Stimulated activated CD4-positive, alpha-beta T cell treated with anti-CD3 and anti-CD28 coated beads, TNF-alpha, amount 100 ng/mL, for 24 hours (primary cell): ENCODE measurements around the gene AHRR.
A peak's percentile ranks its signal among the peaks of the same experiment; 100 is the strongest.
"Not testable (repeated sequence)": the region's sequence is repeated elsewhere in the genome, so short reads cannot be mapped to it uniquely, and the experiment has no call there.

Experiments used
- DNase-seq, 3 experiments: peaks; one replicate each; pipeline ENCODE4 v3.0.0-alpha.2; 2020; ENCODE audit warnings: low read depth in 3 of 3

The AHRR gene

GRCh38 chr5:321230-321725, at the start of gene AHRR:
Gene AHRR (plus strand): TSS chr5:321714. CDS start chr5:343903, 22,189 bp downstream.
- DNase-seq: peak in 1 of 3 experiments; percentile 62

GRCh38 chr5:271828-272167, 49.7 kb upstream of the AHRR start:
- not testable (repeated sequence) for DNase-seq

- DNase-seq: not testable (repeated sequence)
These were observed 48.4 kb upstream of the AHRR start for GRCh38 chr5:273091-273490.

- DNase-seq: not testable (repeated sequence)
These were observed 48.0 kb upstream of the AHRR start for GRCh38 chr5:273491-273890.

GRCh38 chr5:274346-274745, 47.2 kb upstream of the AHRR start:
- DNase-seq: not testable (repeated sequence)

GRCh38 chr5:278646-279045, 42.9 kb upstream of the AHRR start:
- DNase-seq: no peak

GRCh38 chr5:279051-279665, 42.4 kb upstream of the AHRR start:
- DNase-seq: not testable (repeated sequence)

- no peak for DNase-seq
These were observed 35.4 kb upstream of the AHRR start for GRCh38 chr5:285991-286557.

- not testable (repeated sequence) for DNase-seq
These were observed 31.3 kb upstream of the AHRR start for GRCh38 chr5:290200-290599.

DNA sequence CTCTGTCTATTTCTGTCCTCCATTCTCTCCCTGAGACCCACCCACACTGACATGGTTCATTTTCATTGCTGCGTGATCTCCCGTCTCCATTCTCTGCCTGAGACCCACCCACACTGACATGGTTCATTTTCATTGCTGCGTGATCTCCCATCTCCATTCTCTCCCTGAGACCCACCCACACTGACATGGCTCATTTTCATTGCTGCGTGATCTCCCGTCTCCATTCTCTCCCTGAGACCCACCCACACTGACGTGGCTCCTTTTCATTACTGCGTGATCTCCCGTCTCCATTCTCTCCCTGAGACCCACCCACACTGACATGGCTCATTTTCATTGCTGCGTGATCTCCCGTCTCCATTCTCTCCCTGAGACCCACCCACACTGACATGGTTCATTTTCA, 30.2 kb upstream of the AHRR start:
- not testable (repeated sequence) for DNase-seq

- not testable (repeated sequence) for DNase-seq
These were observed 26.7 kb upstream of the AHRR start for GRCh38 chr5:294788-295187.

DNA sequence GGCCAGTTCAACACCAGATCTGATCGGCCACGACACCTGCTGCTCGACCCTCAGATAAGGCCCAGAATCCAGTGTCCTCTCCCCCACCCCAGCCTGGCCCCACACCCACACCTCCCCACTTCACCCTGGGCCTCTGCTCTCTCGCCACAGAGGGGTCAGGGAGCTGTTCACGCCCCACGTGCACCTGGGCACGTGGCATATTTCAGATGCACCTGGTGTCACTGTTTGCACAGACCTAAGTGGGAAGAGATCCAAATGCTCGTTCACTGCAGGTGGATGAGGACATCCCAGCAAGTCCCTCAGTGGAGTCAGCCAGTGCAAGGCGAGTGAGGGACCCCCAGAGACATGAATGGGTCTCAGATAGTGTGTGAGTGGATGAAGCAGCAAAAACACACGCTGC, 25.3 kb upstream of the AHRR start:
- not testable (repeated sequence) for DNase-seq

DNA sequence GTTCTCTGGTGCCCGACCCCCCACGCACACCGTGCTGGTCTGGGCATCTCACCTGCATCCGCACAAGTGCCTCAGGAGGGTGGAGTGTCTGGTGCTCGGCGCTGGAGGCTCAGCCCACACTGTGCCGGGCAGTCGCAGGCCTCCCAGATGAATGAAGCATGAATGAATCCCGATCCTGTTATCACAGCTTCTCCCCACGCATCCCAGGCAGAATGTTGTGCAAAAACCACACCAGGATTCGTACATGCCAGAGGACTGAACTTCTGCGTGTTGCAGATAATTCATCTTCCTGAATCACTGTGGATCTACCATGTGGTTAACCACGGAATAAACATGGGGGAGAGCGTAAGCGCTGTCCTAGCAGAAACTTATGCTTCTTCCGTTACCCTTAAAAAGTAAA, 24.6 kb upstream of the AHRR start:
- not testable (repeated sequence) for DNase-seq

DNA sequence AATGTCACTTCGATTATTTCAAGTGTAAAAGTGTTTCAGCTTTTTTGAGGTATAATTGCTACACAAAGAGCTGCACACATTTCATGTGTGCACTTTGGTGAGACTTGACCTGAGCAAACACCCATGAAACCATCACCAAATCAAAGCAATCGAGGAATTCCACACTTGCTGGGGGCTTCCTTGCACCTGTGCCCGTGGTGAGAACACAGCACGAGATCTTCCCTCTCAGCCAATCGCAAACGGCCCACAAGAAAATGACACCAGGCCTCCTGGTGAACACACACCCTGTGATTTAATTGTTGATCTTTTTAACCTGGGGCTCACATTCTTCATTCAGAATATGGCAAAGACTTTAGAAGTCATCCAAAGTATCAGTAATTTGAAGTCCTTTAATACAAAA, 24.1 kb upstream of the AHRR start:
- DNase-seq: not testable (repeated sequence)

DNA sequence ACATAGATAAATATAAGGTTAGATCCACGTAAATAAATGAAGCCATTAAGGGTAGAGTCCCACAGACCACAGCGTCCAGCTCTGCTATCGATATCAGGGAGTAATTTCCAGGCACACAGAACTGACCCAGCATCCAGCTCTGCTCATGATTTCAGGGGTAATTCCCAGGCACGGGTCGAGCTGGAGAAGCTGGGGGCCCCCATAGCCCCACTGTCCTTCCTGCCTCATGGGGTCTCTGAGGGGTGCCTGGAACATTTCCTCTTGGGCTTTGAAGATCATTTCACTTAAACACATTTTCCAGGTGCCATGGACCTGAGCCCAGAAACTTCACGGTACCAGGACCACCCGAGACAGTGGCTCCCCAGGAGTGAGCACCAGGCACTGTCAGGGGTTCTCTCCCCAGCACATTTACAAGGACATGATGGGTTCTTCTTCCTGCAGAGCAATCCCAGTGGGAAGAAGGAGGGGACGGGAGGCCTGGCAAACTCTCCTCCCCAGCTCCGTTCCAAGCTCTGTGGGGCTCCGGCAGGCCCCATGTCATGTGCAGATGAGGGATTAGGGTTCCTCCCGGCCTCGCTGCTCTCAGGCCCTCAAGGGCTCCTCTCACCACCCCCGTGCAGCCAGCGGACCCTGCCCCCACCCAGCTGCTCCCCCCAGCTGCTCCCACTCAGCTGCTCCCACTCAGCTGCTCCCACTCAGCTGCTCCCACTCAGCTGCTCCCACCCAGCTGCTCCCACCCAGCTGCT, 23.4 kb upstream of the AHRR start:
- not testable (repeated sequence) for DNase-seq

GRCh38 chr5:298737-299125, 22.8 kb upstream of the AHRR start:
- no peak for DNase-seq

DNA sequence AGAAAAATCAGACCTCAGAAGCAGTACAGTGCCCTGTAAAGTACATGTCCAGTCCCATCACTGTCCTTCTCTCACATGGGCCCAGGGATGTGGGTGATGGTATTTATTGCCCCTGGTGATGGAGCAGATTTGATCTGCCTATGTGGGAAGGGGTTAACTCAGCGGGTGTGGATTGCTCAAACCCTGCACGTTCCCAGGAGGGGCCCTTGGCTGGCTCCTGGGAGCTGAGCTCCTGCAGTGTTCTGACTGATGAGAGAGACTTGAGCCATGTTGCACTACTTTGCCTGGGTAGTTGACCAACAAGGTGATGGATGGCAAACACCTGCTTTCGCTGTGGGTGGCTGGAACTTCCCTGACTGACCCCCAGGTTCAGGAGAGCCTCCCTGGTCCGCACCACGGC, 21.6 kb upstream of the AHRR start:
- DNase-seq: not testable (repeated sequence)

- not testable (repeated sequence) for DNase-seq
These were observed 20.7 kb upstream of the AHRR start for GRCh38 chr5:300691-301435.

DNA sequence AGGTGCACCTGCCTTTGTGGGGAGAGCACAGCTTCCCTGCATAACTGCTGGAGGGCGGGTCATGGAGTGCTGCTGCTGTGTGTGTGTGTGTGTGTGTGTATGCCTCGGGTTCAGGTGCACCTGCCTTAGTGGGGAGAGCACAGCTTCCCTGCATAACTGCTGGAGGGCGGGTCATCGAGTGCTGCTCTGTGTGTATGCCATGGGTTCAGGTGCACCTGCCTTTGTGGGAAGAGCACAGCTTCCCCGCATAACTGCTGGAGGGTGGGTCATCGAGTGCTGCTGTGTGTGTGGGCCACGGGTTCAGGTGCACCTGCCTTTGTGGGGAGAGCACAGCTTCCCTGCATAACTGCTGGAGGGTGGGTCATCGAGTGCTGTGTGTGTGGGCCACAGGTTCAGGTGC, 19.1 kb upstream of the AHRR start:
- DNase-seq: not testable (repeated sequence)

- DNase-seq: no peak
These were observed 18.5 kb upstream of the AHRR start for GRCh38 chr5:302966-303365.

DNA sequence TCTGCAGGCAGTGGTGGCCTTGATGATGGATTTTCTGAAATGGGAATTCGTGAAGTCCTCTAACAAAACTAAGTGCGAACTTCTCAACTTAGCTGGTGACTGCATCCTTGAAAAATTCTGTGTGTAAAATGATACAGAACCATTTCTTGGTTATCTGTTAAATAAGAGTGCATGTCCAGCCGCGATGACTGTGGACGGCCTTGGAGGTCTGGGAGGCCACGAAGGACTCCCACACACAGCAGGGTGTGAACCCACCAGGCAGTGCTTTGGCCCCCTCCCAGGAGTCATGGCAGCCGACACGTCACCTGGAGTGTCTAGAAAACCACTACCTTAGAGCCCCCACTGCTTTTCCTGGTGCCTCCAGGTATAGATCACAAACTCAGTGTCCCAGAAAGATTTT, 17.8 kb upstream of the AHRR start:
- DNase-seq: not testable (repeated sequence)

- DNase-seq: no peak
These were observed 16.5 kb upstream of the AHRR start for GRCh38 chr5:305050-305449.
